OCI-LY7 (cell line): ENCODE data around the gene FGFR4. TPM values are rescaled to one million over a fixed set of nuclear protein-coding genes. Genes with fewer than 3 reads are reported as not detected.

ENCODE experiments used
- BruUV-seq: library from RNA; stranded (reverse); fragments of 400-500 nt; replicated peaks from 2 replicates; lab custom pipeline; 2021; lab: Mats Ljungman, UMichigan
- CTCF ChIA-PET: fragments of 300-600 bp; sonication (Branson Sonifier 250); formaldehyde crosslinking; loops from one replicate; lab custom pipeline; 2022; ENCODE audit warnings: antibody characterized with exemption; ENCODE audit not compliant: unreplicated experiment; lab: Charles Lee
- POLR2A ChIA-PET: fragments of 300-600 bp; sonication (Branson Sonifier 250); formaldehyde crosslinking; loops from one replicate; lab custom pipeline; 2022; ENCODE audit warnings: antibody characterized with exemption; lab: Charles Lee
- DNase-seq: peaks from one replicate; pipeline ENCODE4 v3.0.0-alpha.2; 2015; ENCODE audit warnings: low spot score
- H2AFZ ChIP-seq: fragments of 200-600 bp; sonication (generic), shearing (Covaris generic); 2 replicates; pipeline ENCODE4 v1.6.1; 2014; ENCODE audit warnings: mild to moderate bottlenecking, antibody characterized with exemption, low read length, moderate library complexity
- H3K27ac ChIP-seq: fragments of 200-600 bp; sonication (generic); 2 replicates; pipeline ENCODE4 v1.5.1; 2014; ENCODE audit warnings: mixed run types, low read depth, mild to moderate bottlenecking, moderate library complexity, low read length, inconsistent platforms; ENCODE audit not compliant: poor library complexity, severe bottlenecking
- H3K36me3 ChIP-seq: fragments of 200-600 bp; sonication (generic); 2 replicates; pipeline ENCODE4 v1.6.1; 2014; ENCODE audit warnings: mild to moderate bottlenecking, antibody characterized with exemption, low read length, moderate library complexity, mixed read lengths; ENCODE audit not compliant: insufficient read depth
- H3K4me1 ChIP-seq: fragments of 200-600 bp; sonication (generic); 2 replicates; pipeline ENCODE4 v1.5.1; 2014; ENCODE audit warnings: mild to moderate bottlenecking, low read length; ENCODE audit not compliant: insufficient read depth, poor library complexity, severe bottlenecking
- H3K4me2 ChIP-seq: fragments of 200-600 bp; sonication (generic); 2 replicates; pipeline ENCODE4 v1.6.1; 2014; ENCODE audit warnings: mild to moderate bottlenecking, low read length
- H3K4me3 ChIP-seq: fragments of 200-600 bp; sonication (generic); 2 replicates; pipeline ENCODE4 v1.5.1; 2014; ENCODE audit warnings: mild to moderate bottlenecking, low read depth, low read length; ENCODE audit not compliant: poor library complexity, severe bottlenecking
- H3K79me2 ChIP-seq: fragments of 200-600 bp; sonication (generic); 2 replicates; pipeline ENCODE4 v1.6.1; 2016; ENCODE audit warnings: low read depth, mild to moderate bottlenecking, low read length, moderate library complexity, mixed read lengths; ENCODE audit not compliant: insufficient read depth
- H3K9me2 ChIP-seq: fragments of 200-600 bp; sonication (generic); 2 replicates; pipeline ENCODE4 v1.6.1; 2016; ENCODE audit warnings: mild to moderate bottlenecking, low read length, mixed read lengths; ENCODE audit not compliant: insufficient read depth
- H3K9me3 ChIP-seq: fragments of 200-600 bp; sonication (generic); 2 replicates; pipeline ENCODE4 v1.6.1; 2014; ENCODE audit warnings: mild to moderate bottlenecking, mixed run types, low read length, mixed read lengths
- H4K20me1 ChIP-seq: fragments of 200-600 bp; sonication (generic); 2 replicates; pipeline ENCODE4 v1.6.1; 2014; ENCODE audit warnings: mild to moderate bottlenecking, antibody characterized with exemption, low read length, moderate library complexity, mixed read lengths; ENCODE audit not compliant: insufficient read depth
- CTCF ChIP-seq: fragments of 200-600 bp; sonication (generic); conservative IDR thresholded peaks from 2 replicates; pipeline ENCODE4 v1.5.1; 2014; ENCODE audit warnings: mild to moderate bottlenecking, antibody characterized with exemption, low read length, moderate library complexity, mixed read lengths
- EZH2phosphoT487 ChIP-seq: fragments of 200-600 bp; sonication (generic); IDR thresholded peaks from 2 replicates; pipeline ENCODE4 v1.6.1; 2018; ENCODE audit warnings: low read depth, borderline replicate concordance, mild to moderate bottlenecking, mixed run types, antibody characterized with exemption, low read length, moderate library complexity, mixed read lengths
- intact Hi-C: fragments of 100-400 bp; cut with micrococcal nuclease; formaldehyde crosslinking; loops from one replicate; pipeline ENCODE4 v1.10.0; 2022; ENCODE audit not compliant: unreplicated experiment
- total RNA-seq, 2 experiments: library from RNA; depleted of rRNA in 1 of 2; stranded (reverse); fragments of >200 nt in 1 of 2; shearing (Covaris generic) in 1 of 2; gene quantifications; 2 replicates each; pipeline ENCODE4 v1.2.3, GENCODE V29; 2014 to 2022

The FGFR4 gene
- total RNA-seq, 2 experiments from 2014 or later, result 1.2 to 4.5 TPM

GRCh38 chr5:177094224-177095087 lies 7.7 kb downstream of the FGFR4 start:
- Histone ChIP-seq H3K27ac (no peak overlapping the region), H3K4me2 (no peak overlapping the region), H3K9me3 (no peaks in the 10 kb centered on the region), H4K20me1 (no peaks in the 10 kb centered on the region), H2AFZ (no peak overlapping the region), H3K9me2 (no peaks in the 10 kb centered on the region), H3K4me3 (no peak overlapping the region), H3K79me2 (no peaks in the 10 kb centered on the region), H3K36me3 (no peaks in the 10 kb centered on the region), H3K4me1 (peaks cover 2% of the 10 kb centered on the region)
- intact Hi-C loops, result no loop called here
- CTCF ChIA-PET, result no interaction called here
- POLR2A ChIA-PET, result no interaction called here
- DNase-seq, result no peak
- no TSS peak for BruUV-seq
- TF ChIP-seq CTCF (no peak), EZH2phosphoT487 (no peak)

DNA sequence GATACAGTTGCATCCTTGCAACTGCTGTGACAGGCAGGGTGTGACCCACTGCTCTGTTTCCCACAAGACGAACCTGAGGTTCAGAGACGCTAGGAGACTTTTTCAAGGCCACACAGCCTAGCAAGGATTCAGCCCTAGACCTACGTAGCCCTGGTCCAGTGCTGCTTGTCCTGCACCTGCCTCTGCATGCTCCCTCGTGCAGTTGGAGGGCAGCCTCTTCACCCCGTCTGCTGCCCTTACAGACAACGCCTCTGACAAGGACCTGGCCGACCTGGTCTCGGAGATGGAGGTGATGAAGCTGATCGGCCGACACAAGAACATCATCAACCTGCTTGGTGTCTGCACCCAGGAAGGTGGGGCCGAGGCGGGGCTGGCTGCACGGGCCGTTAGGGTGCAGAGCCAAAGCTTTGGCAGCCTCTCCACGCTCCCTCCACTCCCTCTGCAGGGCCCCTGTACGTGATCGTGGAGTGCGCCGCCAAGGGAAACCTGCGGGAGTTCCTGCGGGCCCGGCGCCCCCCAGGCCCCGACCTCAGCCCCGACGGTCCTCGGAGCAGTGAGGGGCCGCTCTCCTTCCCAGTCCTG lies 8.5 kb downstream of the FGFR4 start:
- ChIA-PET POLR2A (interaction anchor here (0.6 kb wide), 1 partner anchor 138 kb away, joined by 5 read pairs; no protein-coding TSS in a partner anchor), CTCF (no interaction called here)
- Histone ChIP-seq H3K27ac (no peak overlapping the region), H3K9me2 (no peaks in the 10 kb centered on the region), H3K4me3 (no peak overlapping the region), H3K79me2 (no peaks in the 10 kb centered on the region), H2AFZ (no peak overlapping the region), H3K36me3 (no peaks in the 10 kb centered on the region), H3K4me1 (peaks cover 5% of the 10 kb centered on the region), H4K20me1 (no peaks in the 10 kb centered on the region), H3K9me3 (no peaks in the 10 kb centered on the region), H3K4me2 (no peak overlapping the region)
- no peak for DNase-seq
- TF ChIP-seq CTCF (no peak), EZH2phosphoT487 (no peak)
- no TSS peak for BruUV-seq
- intact Hi-C loops, result no loop called here
